Neural cell (in vitro differentiated cells): Measurements from ENCODE around the gene CAMSAP2. TPM values are rescaled to one million over a fixed set of nuclear protein-coding genes. Genes with fewer than 3 reads are reported as not detected.

Experiments
- H2AFZ ChIP-seq: fragments of 200-600, 300-800 bp; sonication (generic), shearing (Covaris generic); 2 replicates; pipeline ENCODE4 v1.6.0; 2014; ENCODE audit warnings: low read depth, mild to moderate bottlenecking, antibody characterized with exemption, low read length, moderate library complexity
- H3F3A ChIP-seq: fragments of 200-600 bp; shearing (Covaris generic); 2 replicates; pipeline ENCODE4 v1.6.1; 2016; ENCODE audit warnings: mild to moderate bottlenecking, moderate library complexity, mixed read lengths, antibody characterized with exemption, low read length; ENCODE audit not compliant: insufficient read depth, poor library complexity, severe bottlenecking
- H3K27ac ChIP-seq: fragments of 200-600, 300-800 bp; sonication (generic), shearing (Covaris generic); 2 replicates; pipeline ENCODE4 v1.5.1; 2014; ENCODE audit warnings: mild to moderate bottlenecking, low read length, moderate library complexity
- H3K27me3 ChIP-seq: fragments of 300-800, 200-600 bp; sonication (generic), shearing (Covaris generic); 2 replicates; pipeline ENCODE4 v1.6.0; 2014; ENCODE audit warnings: mild to moderate bottlenecking, low read depth, low read length, moderate library complexity; ENCODE audit not compliant: insufficient read depth
- H3K36me3 ChIP-seq: fragments of 300-800, 200-600 bp; sonication (generic), shearing (Covaris generic); 2 replicates; pipeline ENCODE4 v1.5.1; 2014; ENCODE audit warnings: mild to moderate bottlenecking, antibody characterized with exemption, low read length, moderate library complexity; ENCODE audit not compliant: insufficient read depth
- H3K4me2 ChIP-seq: fragments of 300-800, 200-600 bp; sonication (generic), shearing (Covaris generic); 2 replicates; pipeline ENCODE4 v1.6.0; 2014; ENCODE audit warnings: mild to moderate bottlenecking, low read length
- H3K4me3 ChIP-seq: fragments of 300-800, 200-600 bp; sonication (generic), shearing (Covaris generic); 2 replicates; pipeline ENCODE4 v1.5.1; 2014; ENCODE audit warnings: mild to moderate bottlenecking, low read length, moderate library complexity
- H3K79me2 ChIP-seq: fragments of 200-600 bp; shearing (Covaris generic); replicated peaks from 2 replicates; pipeline ENCODE4 v1.6.0; 2014; ENCODE audit warnings: mild to moderate bottlenecking, low read length, moderate library complexity; ENCODE audit not compliant: insufficient read depth
- H3K9ac ChIP-seq: fragments of 300-800, 200-600 bp; sonication (generic), shearing (Covaris generic); 2 replicates; pipeline ENCODE4 v1.6.1; 2016; ENCODE audit warnings: mild to moderate bottlenecking, low read length, mixed read lengths
- H3K9me2 ChIP-seq: fragments of 200-600 bp; shearing (Covaris generic); 2 replicates; pipeline ENCODE4 v1.6.1; 2016; ENCODE audit warnings: mild to moderate bottlenecking, low read length, mixed read lengths; ENCODE audit not compliant: insufficient read depth
- H3K9me3 ChIP-seq: fragments of 200-600, 300-800 bp; sonication (generic), shearing (Covaris generic); 2 replicates; pipeline ENCODE4 v1.6.1; 2016; ENCODE audit warnings: mild to moderate bottlenecking, mixed run types, low read length, moderate library complexity, mixed read lengths
- H4K20me1 ChIP-seq: fragments of 200-600 bp; shearing (Covaris generic); 2 replicates; pipeline ENCODE4 v1.6.1; 2016; ENCODE audit warnings: mild to moderate bottlenecking, mixed run types; ENCODE audit not compliant: insufficient read depth
- CTCF ChIP-seq: fragments of 450-650 bp; IDR thresholded peaks from 2 replicates; pipeline ENCODE4 v1.5.1; 2014; ENCODE audit warnings: antibody characterized with exemption, mild to moderate bottlenecking, moderate library complexity; ENCODE audit not compliant: poor library complexity, severe bottlenecking
- EP300 ChIP-seq: fragments of 450-650 bp; conservative IDR thresholded peaks from 2 replicates; pipeline ENCODE4 v1.6.1; 2014; ENCODE audit warnings: antibody characterized with exemption, mild to moderate bottlenecking, moderate library complexity; ENCODE audit not compliant: poor library complexity, severe bottlenecking
- MXI1 ChIP-seq: fragments of 450-650 bp; conservative IDR thresholded peaks from 2 replicates; pipeline ENCODE4 v1.6.1; 2014; ENCODE audit warnings: antibody characterized with exemption, mild to moderate bottlenecking; ENCODE audit not compliant: poor library complexity, severe bottlenecking
- POLR2AphosphoS5 ChIP-seq: IDR thresholded peaks from 2 replicates; pipeline ENCODE4 v1.6.1; 2012
- RAD21 ChIP-seq: fragments of 450-650 bp; conservative IDR thresholded peaks from 2 replicates; pipeline ENCODE4 v1.6.1; 2014; ENCODE audit warnings: antibody characterized with exemption, mild to moderate bottlenecking, moderate library complexity
- REST ChIP-seq: IDR thresholded peaks from 2 replicates; pipeline ENCODE4 v1.6.1; 2012; ENCODE audit warnings: borderline replicate concordance
- SMC3 ChIP-seq: fragments of 450-650 bp; conservative IDR thresholded peaks from 2 replicates; pipeline ENCODE4 v1.6.1; 2014; ENCODE audit warnings: antibody characterized with exemption, mild to moderate bottlenecking, moderate library complexity; ENCODE audit not compliant: poor library complexity
- TAF1 ChIP-seq: IDR thresholded peaks from 2 replicates; pipeline ENCODE4 v1.6.1; 2012; ENCODE audit warnings: low read depth
- polyA plus RNA-seq: library from polyadenylated mRNA; depleted of rRNA; stranded (reverse); fragments of >200 nt; gene quantifications from 2 replicates; pipeline ENCODE4 v1.2.3, GENCODE V29; 2014

Gene CAMSAP2
- polyA plus RNA-seq, 1 donor from 2014 or later: 52.7 TPM

GRCh38 chr1:200877010-200877409 is 138.3 kb downstream of the CAMSAP2 start:
- Histone ChIP-seq H3F3A (no peaks in the 10 kb centered on the region), H3K27me3 (no peaks in the 10 kb centered on the region), H2AFZ (no peak overlapping the region), H3K4me2 (no peak overlapping the region), H3K79me2 (no peaks in the 10 kb centered on the region), H4K20me1 (no peaks in the 10 kb centered on the region), H3K4me3 (no peak overlapping the region), H3K36me3 (no peaks in the 10 kb centered on the region), H3K27ac (no peak overlapping the region), H3K9ac (no peak overlapping the region), H3K9me2 (no peaks in the 10 kb centered on the region), H3K9me3 (no peaks in the 10 kb centered on the region)
- TF ChIP-seq SMC3 (no peak), RAD21 (no peak)

- no peak overlapping the region for H3K9ac ChIP-seq
- H2AFZ ChIP-seq: no peak overlapping the region
- H3K79me2 ChIP-seq: no peaks in the 10 kb centered on the region
- no peak for TF ChIP-seq REST
- no peak for TF ChIP-seq TAF1
- no peak for TF ChIP-seq POLR2AphosphoS5
- TF ChIP-seq MXI1: no peak
- no peak for TF ChIP-seq RAD21
- no peak for TF ChIP-seq SMC3
- no peak for TF ChIP-seq EP300
- TF ChIP-seq CTCF: no peak
- H3K27me3 ChIP-seq: no peaks in the 10 kb centered on the region
- no peaks in the 10 kb centered on the region for H3K9me2 ChIP-seq
- no peaks in the 10 kb centered on the region for H3K36me3 ChIP-seq
- no peak overlapping the region for H3K27ac ChIP-seq
- H4K20me1 ChIP-seq: no peaks in the 10 kb centered on the region
- H3K4me2 ChIP-seq: no peak overlapping the region
- no peaks in the 10 kb centered on the region for H3K9me3 ChIP-seq
- H3F3A ChIP-seq: no peaks in the 10 kb centered on the region
- H3K4me3 ChIP-seq: no peak overlapping the region
Measured at GRCh38 chr1:200877839-200878551, 139.3 kb downstream of the CAMSAP2 start.

- TF ChIP-seq SMC3: no peak
- H3K27ac ChIP-seq: no peak overlapping the region
- H3K9ac ChIP-seq: no peak overlapping the region
- H3K27me3 ChIP-seq: no peaks in the 10 kb centered on the region
- H4K20me1 ChIP-seq: no peaks in the 10 kb centered on the region
- no peaks in the 10 kb centered on the region for H3K79me2 ChIP-seq
- no peak overlapping the region for H2AFZ ChIP-seq
- no peaks in the 10 kb centered on the region for H3K9me3 ChIP-seq
- no peaks in the 10 kb centered on the region for H3F3A ChIP-seq
- H3K9me2 ChIP-seq: no peaks in the 10 kb centered on the region
- H3K4me3 ChIP-seq: no peak overlapping the region
- H3K4me2 ChIP-seq: no peak overlapping the region
- H3K36me3 ChIP-seq: no peaks in the 10 kb centered on the region
Measured at GRCh38 chr1:200880212-200880611, 141.5 kb downstream of the CAMSAP2 start.
